Brain microvascular endothelial cell (primary cell): ENCODE measurements around the gene ELMO2.

ENCODE experiments used
- DNase-seq: peaks from one replicate; pipeline ENCODE4 v3.0.0-alpha.2; 2020
- H3K27ac ChIP-seq: fragments of 250-450 bp; sonication (Bioruptor Pico); 2 replicates; pipeline ENCODE4 v1.5.1; 2020; ENCODE audit warnings: mild to moderate bottlenecking, moderate library complexity
- H3K27me3 ChIP-seq: fragments of 250-450 bp; sonication (Bioruptor Pico); replicated peaks from 2 replicates; pipeline ENCODE4 v1.5.1; 2020; ENCODE audit warnings: mild to moderate bottlenecking
- H3K36me3 ChIP-seq: fragments of 250-450 bp; sonication (Bioruptor Pico); replicated peaks from 2 replicates; pipeline ENCODE4 v1.5.1; 2020; ENCODE audit warnings: mild to moderate bottlenecking
- H3K4me3 ChIP-seq: 2 replicates; pipeline ENCODE4 v1.5.1; 2011; ENCODE audit warnings: low read depth, mild to moderate bottlenecking, control low read depth, low read length, moderate library complexity
- CTCF ChIP-seq: IDR thresholded peaks from 2 replicates; pipeline ENCODE4 v1.5.1; 2011; ENCODE audit warnings: low read depth, mild to moderate bottlenecking, moderate library complexity, low read length, control low read depth, inconsistent platforms; ENCODE audit errors: missing control alignments
- in situ Hi-C: cut with HindIII; loops from 2 replicates; pipeline ENCODE4 v1.10.0; 2017; ENCODE audit warnings: low sequenced_read_pairs, low pct_ligation_motif_present

The ELMO2 gene

GRCh38 chr20:46378412-46379009, 27.9 kb downstream of the ELMO2 start:
- Histone ChIP-seq H3K27me3 (no peaks in the 10 kb centered on the region), H3K36me3 (peaks cover 49% of the 10 kb centered on the region), H3K4me3 (no peak overlapping the region), H3K27ac (no peak overlapping the region)
- in situ Hi-C loops: no loop called here
- DNase-seq: no peak
- no peak for TF ChIP-seq CTCF

GRCh38 chr20:46377518-46377917, 28.9 kb downstream of the ELMO2 start:
- in situ Hi-C loops: no loop called here
- H3K27me3 ChIP-seq: no peaks in the 10 kb centered on the region
- no peak for TF ChIP-seq CTCF
- H3K27ac ChIP-seq: no peak overlapping the region
- DNase-seq: no peak
- peaks cover 56% of the 10 kb centered on the region for H3K36me3 ChIP-seq
- H3K4me3 ChIP-seq: no peak overlapping the region

GRCh38 chr20:46376196-46376785, 30.1 kb downstream of the ELMO2 start:
- H3K36me3 ChIP-seq: peaks cover 58% of the 10 kb centered on the region
- H3K4me3 ChIP-seq: no peak overlapping the region
- in situ Hi-C loops: no loop called here
- TF ChIP-seq CTCF: no peak
- no peak overlapping the region for H3K27ac ChIP-seq
- H3K27me3 ChIP-seq: no peaks in the 10 kb centered on the region
- DNase-seq: no peak

GRCh38 chr20:46375771-46376170, 30.6 kb downstream of the ELMO2 start:
- H3K4me3 ChIP-seq: no peak overlapping the region
- H3K27ac ChIP-seq: no peak overlapping the region
- no peaks in the 10 kb centered on the region for H3K27me3 ChIP-seq
- in situ Hi-C loops: no loop called here
- DNase-seq: no peak
- TF ChIP-seq CTCF: no peak
- peaks cover 63% of the 10 kb centered on the region for H3K36me3 ChIP-seq

- peaks cover 70% of the 10 kb centered on the region for H3K36me3 ChIP-seq
- DNase-seq: no peak
- in situ Hi-C loops: no loop called here
- no peak overlapping the region for H3K27ac ChIP-seq
- H3K4me3 ChIP-seq: no peak overlapping the region
- TF ChIP-seq CTCF: no peak
- H3K27me3 ChIP-seq: no peaks in the 10 kb centered on the region
Measured at GRCh38 chr20:46374383-46374782, 32.0 kb downstream of the ELMO2 start.

- Histone ChIP-seq H3K27ac (no peak overlapping the region), H3K36me3 (peaks cover 71% of the 10 kb centered on the region), H3K27me3 (no peaks in the 10 kb centered on the region), H3K4me3 (no peak overlapping the region)
- DNase-seq: no peak
- in situ Hi-C loops: no loop called here
- no peak for TF ChIP-seq CTCF
Measured at GRCh38 chr20:46371656-46372055, 34.8 kb downstream of the ELMO2 start.
